ENCODE measurements around the gene MT1G.

MT1G gene

DNA sequence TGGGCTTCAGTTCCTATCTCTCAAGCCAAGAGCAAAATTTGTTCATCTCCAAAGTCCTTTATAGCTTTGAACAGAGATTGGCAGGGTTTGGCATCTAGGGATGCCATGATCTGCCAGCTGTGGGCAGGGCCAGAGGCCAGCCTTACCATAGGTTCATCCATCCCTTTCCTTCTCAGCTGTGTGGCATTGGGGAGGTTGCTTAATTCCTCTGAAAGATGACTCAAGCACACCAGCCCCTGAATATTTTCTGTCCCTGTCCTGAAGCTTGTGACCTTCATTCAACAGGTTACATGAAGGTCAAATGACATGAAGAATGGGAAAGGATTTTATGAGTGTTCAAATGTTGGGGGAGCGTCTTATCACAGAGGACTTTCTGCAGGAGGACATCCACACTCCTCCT lies 3.4 kb downstream of the MT1G start:
- H3K79me2 ChIP-seq (ENCODE audit: insufficient read depth, low read length), result no peaks in the 10 kb centered on the region
- H3K9ac ChIP-seq (ENCODE audit: low read length), result no peak overlapping the region
- peaks cover 6% of the 10 kb centered on the region; the same call in 1 of the 2 replicates for H3K27me3 ChIP-seq (ENCODE audit: insufficient read depth, low read length)
- H3K9me3 ChIP-seq (ENCODE audit: low read length), result no peaks in the 10 kb centered on the region
- H3K27ac ChIP-seq (ENCODE audit: low read depth, low read length, poor library complexity, severe bottlenecking), result no peak overlapping the region
- TF ChIP-seq EZH2 (IDR thresholded peaks at IDR 0.05; ENCODE audit: borderline replicate concordance, low read length), result no peak
- TF ChIP-seq, protein P1, sequence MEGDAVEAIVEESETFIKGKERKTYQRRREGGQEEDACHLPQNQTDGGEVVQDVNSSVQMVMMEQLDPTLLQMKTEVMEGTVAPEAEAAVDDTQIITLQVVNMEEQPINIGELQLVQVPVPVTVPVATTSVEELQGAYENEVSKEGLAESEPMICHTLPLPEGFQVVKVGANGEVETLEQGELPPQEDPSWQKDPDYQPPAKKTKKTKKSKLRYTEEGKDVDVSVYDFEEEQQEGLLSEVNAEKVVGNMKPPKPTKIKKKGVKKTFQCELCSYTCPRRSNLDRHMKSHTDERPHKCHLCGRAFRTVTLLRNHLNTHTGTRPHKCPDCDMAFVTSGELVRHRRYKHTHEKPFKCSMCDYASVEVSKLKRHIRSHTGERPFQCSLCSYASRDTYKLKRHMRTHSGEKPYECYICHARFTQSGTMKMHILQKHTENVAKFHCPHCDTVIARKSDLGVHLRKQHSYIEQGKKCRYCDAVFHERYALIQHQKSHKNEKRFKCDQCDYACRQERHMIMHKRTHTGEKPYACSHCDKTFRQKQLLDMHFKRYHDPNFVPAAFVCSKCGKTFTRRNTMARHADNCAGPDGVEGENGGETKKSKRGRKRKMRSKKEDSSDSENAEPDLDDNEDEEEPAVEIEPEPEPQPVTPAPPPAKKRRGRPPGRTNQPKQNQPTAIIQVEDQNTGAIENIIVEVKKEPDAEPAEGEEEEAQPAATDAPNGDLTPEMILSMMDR (IDR thresholded peaks at IDR 0.05; ENCODE audit: low read length), result no peak
- no peak overlapping the region for H2AFZ ChIP-seq (ENCODE audit: low read length)
- no peaks in the 10 kb centered on the region for H3F3A ChIP-seq (ENCODE audit: insufficient read depth, low read length)
- H3K4me2 ChIP-seq (ENCODE audit: low read length), result no peak overlapping the region
- no peaks in the 10 kb centered on the region for H3K36me3 ChIP-seq (ENCODE audit: insufficient read depth, low read length)
- H3K4me1 ChIP-seq (ENCODE audit: insufficient read depth, low read length, severe bottlenecking), result no peaks in the 10 kb centered on the region
- H4K20me1 ChIP-seq (ENCODE audit: insufficient read depth, low read length), result no peaks in the 10 kb centered on the region
- H3K4me3 ChIP-seq (ENCODE audit: low read depth, low read length, poor library complexity, severe bottlenecking), result no peak overlapping the region
- no peaks in the 10 kb centered on the region for H3K9me2 ChIP-seq (ENCODE audit: low read depth, low read length)

DNA sequence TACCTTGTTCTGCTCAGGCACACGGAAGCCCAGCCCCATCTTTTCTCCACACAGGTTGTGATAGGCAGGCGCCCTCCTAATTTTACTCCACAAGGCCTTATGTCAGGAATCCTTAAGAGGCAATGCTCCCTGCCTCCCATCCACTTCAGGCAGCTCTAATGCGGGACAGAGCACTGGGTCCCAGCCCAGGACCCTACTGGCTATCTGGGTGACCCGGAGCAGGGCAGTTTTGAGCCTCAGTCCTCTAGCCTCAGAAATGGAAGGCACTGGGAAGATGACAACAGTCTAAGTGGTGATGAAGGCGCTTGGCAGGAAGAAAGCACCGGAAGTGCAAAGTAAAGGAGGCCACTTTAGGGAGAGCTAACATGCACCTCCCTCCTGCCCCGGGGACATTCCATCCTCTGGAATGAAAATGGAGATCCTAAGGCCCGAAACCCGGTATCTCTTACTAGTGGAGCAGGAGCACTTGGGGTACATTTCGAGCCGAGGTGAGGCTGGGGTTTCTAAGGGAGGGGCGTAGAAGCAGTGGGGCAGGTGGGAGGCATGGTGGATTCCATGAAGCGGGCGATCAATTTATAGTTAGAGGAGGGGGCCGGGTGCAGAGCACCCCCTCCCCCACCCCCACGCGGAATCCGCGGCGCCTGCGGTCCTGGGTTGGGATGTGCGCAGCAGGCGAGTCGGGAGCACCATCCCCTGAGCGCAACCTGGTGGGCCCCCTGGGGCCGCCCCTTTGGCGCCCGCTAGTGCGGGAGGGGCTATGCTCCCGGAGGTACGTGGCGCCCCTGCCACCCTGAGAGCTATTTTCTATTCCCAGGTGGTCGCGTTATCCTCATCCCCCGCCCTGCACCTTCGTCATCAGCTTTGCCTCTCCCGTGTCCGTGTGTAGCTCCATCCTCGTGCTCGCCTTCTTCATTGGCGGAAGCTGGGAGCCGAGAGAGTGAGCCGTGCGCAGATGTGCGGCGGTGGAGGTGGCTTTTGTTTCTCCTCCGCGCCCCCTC lies 5.2 kb downstream of the MT1G start:
- no peaks in the 10 kb centered on the region for H3K9me2 ChIP-seq (ENCODE audit: low read depth, low read length)
- H3K27ac ChIP-seq (ENCODE audit: low read depth, low read length, poor library complexity, severe bottlenecking), result no peak overlapping the region
- no peaks in the 10 kb centered on the region for H3K9me3 ChIP-seq (ENCODE audit: low read length)
- no peaks in the 10 kb centered on the region for H3K36me3 ChIP-seq (ENCODE audit: insufficient read depth, low read length)
- peaks cover 6% of the 10 kb centered on the region; the same call in 1 of the 2 replicates for H3K27me3 ChIP-seq (ENCODE audit: insufficient read depth, low read length)
- peaks cover 5% of the 10 kb centered on the region for H3K4me1 ChIP-seq (ENCODE audit: insufficient read depth, low read length, severe bottlenecking)
- H3K4me3 ChIP-seq (ENCODE audit: low read depth, low read length, poor library complexity, severe bottlenecking), result no peak overlapping the region
- H4K20me1 ChIP-seq (ENCODE audit: insufficient read depth, low read length), result no peaks in the 10 kb centered on the region
- no peaks in the 10 kb centered on the region for H3F3A ChIP-seq (ENCODE audit: insufficient read depth, low read length)
- H3K4me2 ChIP-seq (ENCODE audit: low read length), result no peak overlapping the region
- H3K79me2 ChIP-seq (ENCODE audit: insufficient read depth, low read length), result no peaks in the 10 kb centered on the region
- H3K9ac ChIP-seq (ENCODE audit: low read length), result no peak overlapping the region
- H2AFZ ChIP-seq (ENCODE audit: low read length), result no peak overlapping the region
- TF ChIP-seq, protein P1 (IDR thresholded peaks at IDR 0.05; ENCODE audit: low read length), result no peak
- no peak for TF ChIP-seq EZH2 (IDR thresholded peaks at IDR 0.05; ENCODE audit: borderline replicate concordance, low read length)

DNA sequence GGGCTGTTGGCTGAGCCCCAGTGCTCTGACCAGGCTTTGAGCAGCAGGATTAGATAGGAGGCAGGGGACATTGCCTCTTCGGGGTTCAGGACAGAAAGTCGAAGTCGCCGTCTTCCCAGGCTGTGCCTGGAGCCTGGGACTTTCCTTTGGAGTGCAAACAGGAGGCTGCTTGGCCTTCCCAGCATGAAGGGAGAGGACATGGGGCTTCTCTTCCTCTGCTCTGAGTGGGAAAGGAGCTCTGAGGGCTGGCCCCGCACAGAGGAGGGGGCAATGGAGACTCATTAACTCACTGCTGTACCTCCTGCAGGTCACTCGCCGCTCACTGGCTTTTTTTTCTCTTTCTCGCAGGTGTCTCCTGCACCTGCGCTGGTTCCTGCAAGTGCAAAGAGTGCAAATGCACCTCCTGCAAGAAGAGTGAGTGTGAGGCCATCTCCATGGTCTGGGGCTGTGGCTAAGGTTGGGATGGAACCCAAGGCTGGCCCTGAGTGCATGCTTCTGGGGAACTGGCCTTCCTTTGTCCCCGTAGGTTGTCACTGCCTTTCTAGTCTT lies 9.5 kb downstream of the MT1G start:
- TF ChIP-seq, protein P1 (IDR thresholded peaks at IDR 0.05; ENCODE audit: low read length), result no peak
- TF ChIP-seq EZH2 (IDR thresholded peaks at IDR 0.05; ENCODE audit: borderline replicate concordance, low read length), result no peak
- Histone ChIP-seq H3K4me3 (ENCODE audit: low read depth, low read length, poor library complexity, severe bottlenecking) (peak overlapping the region; percentile 68), H3K4me2 (ENCODE audit: low read length) (peak overlapping the region; percentile 83), H3F3A (ENCODE audit: insufficient read depth, low read length) (no peaks in the 10 kb centered on the region), H3K27me3 (ENCODE audit: insufficient read depth, low read length) (no peaks in the 10 kb centered on the region), H4K20me1 (ENCODE audit: insufficient read depth, low read length) (no peaks in the 10 kb centered on the region), H3K9ac (ENCODE audit: low read length) (peak overlapping the region; percentile 50; the same call in 1 of the 2 replicates), H3K9me2 (ENCODE audit: low read depth, low read length) (no peaks in the 10 kb centered on the region), H3K9me3 (ENCODE audit: low read length) (no peaks in the 10 kb centered on the region), H3K79me2 (ENCODE audit: insufficient read depth, low read length) (no peaks in the 10 kb centered on the region), H3K27ac (ENCODE audit: low read depth, low read length, poor library complexity, severe bottlenecking) (no peak overlapping the region), H3K36me3 (ENCODE audit: insufficient read depth, low read length) (no peaks in the 10 kb centered on the region), H3K4me1 (ENCODE audit: insufficient read depth, low read length, severe bottlenecking) (peaks cover 14% of the 10 kb centered on the region), H2AFZ (ENCODE audit: low read length) (no peak overlapping the region)

Measured in OCI-LY1 (cell line).